Activated T-helper 1 cell treated with anti-CD3 and anti-CD28 coated beads, Interleukin-2, amount 50 U/mL, for 16 hours (primary cell): Measurements from ENCODE around the gene MAP7D1.
"Not testable (repeated sequence)": the region's sequence is repeated elsewhere in the genome, so short reads cannot be mapped to it uniquely, and the experiment has no call there.

ENCODE experiments used
- DNase-seq, 2 donors: peaks; one replicate each; pipeline ENCODE4 v3.0.0-alpha.2; 2020; ENCODE audit warnings: low read depth in 1 of 2, low spot score in 1 of 2

The MAP7D1 gene

DNA sequence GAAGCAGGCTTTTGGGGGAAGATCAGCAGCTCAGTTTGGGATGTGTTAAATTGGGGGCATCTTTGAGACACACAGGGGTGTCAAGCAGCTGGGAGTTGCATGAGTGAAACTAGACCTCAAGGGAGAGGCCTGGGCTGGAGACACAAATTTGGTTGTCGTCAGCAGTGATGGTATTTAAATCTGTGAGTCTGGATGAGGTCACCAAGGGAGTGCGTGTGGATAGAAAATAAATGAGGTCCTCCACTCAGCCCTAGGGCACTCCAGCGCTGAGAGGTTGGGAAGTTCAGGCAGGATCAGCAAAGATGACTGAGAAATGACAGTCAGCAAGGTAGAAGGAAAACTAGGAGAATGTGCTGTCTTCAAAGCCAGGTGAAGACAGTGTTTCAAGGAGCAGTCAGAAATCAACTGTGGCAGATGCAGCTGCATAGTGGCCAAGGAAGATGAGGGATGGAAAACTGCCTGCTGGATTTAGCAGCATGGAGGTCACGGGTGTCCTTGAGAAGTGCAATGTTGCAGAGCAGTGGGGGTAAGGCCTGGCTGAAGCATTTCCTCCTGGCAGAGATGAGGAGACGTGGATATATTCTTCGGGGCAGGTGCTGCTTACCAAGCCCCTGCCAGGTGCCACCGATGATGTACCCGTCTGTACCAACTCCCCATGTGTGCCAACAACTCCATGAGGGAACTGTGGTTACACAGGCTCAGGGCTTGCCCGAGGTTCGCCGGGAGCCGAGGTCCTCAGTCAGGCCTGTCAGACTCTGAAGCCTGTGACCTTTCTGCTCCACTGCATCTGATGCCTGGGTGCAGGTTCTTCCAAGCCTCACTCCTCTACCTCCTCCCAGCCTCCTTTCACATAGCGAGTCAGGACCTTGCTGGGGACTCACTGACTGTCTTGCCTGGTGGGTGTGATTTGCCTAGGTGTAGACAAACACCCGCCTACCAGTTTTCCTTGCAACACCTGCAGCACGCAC, 11.3 kb downstream of the MAP7D1 start:
- DNase-seq: no peak

- DNase-seq: no peak
Measured at GRCh38 chr1:36168514-36168913, 12.6 kb downstream of the MAP7D1 start.

- DNase-seq: no peak
Measured at GRCh38 chr1:36170643-36171412, 14.9 kb downstream of the MAP7D1 start.

DNA sequence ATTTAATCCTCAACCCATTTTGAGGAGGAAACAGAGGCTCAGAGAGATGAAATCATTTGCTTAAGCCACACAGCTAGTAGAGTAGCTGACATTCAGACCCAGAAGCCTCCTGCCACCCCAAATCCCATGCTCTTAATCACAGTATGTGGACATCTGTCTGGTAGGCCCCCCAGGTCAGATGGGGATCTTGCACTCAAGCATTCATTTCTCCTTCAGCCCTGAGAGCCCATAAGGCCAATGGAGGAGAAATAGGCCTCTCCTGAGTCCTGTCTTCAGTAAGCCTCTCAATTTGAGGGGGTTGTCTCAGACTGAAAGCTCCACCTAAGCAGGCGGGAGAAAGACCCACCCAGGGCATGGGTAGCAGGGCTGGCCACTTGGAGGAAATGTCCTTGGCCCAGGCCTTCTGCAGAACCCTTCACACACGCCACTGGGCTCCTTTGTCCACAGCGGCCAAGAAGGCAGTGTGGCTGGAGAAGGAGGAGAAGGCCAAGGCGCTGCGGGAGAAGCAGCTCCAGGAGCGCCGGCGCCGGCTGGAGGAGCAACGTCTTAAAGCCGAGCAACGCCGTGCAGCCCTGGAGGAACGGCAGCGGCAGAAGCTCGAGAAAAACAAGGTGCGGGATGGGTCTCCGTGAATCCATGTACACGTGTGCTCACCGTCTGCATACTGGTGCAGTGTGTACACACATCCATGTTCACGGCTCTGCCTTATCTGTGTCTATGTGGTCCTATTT, 16.2 kb downstream of the MAP7D1 start:
- no peak for DNase-seq

DNA sequence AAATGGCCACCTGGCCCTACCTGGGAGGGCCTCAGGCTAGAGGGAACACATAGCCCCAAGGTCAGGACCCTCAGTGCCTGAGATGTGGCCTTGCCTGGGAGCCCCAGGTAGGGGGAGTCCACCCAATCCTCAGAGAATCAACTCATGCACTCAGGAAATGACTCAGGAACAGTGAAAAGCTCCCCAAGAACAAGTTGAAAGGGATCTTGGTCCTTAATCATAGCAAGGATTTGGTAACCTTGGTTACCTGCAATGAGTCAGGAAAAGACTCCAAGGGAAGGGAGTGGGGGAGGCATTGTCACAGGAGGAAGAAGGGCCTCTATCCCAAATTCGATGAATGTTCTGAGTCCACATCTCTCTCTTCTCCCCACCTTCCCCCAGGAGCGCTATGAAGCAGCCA, 17.0 kb downstream of the MAP7D1 start:
- no peak for DNase-seq

DNA sequence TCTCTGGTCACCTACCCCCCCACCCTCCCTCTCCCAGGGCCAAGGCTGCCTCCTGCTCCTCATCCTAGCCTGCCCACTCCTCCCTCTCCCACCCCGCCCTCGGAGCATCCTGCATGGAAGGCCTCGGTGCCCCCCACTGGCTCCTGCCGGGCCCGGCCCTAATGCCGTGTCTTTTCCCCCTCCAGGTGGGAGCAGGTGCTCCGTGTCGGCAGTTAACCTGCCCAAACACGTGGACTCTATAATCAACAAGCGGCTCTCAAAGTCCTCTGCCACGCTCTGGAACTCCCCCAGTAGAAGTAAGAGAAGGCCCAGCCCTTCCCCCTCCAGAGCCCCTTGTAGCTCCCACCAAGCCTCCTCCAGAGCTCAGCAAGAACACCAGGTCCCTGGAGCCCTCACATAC, 18.8 kb downstream of the MAP7D1 start:
- no peak for DNase-seq

GRCh38 chr1:36175137-36176095, 19.5 kb downstream of the MAP7D1 start:
- no peak for DNase-seq

DNA sequence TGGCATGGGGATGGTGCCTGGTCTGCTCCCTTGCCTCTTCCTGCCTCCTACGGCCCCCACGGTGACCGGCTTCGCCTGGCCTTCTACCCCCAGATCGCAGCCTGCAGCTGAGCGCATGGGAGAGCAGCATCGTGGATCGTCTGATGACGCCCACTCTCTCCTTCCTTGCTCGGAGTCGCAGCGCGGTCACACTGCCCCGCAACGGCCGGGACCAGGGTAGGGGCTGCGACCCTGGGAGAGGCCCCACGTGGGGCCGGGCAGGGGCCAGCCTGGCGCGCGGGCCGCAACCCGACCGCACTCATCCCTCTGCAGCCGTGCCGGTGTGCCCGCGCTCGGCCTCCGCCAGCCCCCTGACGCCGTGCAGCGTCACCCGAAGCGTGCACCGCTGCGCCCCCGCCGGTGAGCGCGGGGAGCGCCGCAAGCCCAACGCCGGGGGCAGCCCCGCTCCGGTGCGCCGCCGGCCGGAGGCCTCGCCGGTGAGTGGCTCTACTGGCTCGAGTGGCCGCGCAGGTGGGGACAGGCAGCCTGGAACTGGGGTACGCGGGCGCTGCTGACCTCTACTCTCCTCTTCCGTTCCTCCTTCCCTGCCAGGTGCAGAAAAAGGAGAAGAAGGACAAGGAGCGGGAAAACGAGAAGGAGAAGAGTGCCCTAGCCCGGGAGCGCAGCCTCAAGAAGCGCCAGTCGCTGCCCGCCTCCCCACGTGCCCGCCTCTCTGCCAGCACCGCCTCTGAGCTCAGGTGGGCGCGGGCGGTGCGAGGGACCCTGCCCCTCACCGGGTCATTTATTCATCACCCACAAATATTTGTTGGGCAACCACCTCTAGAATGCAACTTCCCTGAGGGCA, 20.4 kb downstream of the MAP7D1 start:
- DNase-seq: no peak

DNA sequence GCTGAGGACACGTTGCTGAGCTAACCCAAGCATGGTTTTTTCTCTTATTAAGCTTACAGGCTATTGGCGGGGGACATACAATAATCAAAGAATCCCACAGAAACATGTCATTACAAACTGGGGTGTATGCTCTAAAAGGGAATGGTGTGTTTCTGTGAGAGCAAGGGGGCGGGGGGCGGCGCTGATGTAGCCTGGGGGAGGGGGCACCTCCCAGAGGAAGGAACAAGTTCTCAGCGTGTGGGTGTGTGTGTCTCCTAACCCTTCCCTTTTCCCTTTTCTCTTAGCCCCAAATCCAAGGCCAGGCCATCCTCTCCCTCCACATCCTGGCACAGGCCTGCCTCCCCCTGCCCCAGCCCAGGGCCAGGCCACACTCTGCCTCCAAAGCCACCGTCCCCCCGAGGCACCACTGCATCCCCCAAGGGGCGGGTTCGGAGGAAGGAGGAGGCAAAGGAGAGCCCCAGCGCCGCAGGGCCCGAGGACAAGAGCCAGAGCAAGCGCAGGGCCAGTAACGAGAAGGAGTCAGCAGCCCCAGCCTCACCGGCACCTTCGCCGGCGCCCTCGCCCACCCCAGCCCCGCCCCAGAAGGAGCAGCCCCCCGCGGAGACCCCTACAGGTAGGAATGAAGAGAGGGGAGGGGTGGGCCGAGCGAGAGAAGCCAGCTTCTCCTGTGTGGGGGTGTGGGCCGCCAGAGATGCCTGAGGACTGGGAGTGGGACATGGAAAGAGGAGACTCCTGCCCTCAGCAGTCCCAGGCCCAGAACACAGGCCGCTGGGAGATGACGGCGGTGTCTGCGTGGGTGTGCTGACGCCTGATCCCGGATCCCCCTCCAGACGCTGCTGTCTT, 21.9 kb downstream of the MAP7D1 start:
- DNase-seq: no peak

DNA sequence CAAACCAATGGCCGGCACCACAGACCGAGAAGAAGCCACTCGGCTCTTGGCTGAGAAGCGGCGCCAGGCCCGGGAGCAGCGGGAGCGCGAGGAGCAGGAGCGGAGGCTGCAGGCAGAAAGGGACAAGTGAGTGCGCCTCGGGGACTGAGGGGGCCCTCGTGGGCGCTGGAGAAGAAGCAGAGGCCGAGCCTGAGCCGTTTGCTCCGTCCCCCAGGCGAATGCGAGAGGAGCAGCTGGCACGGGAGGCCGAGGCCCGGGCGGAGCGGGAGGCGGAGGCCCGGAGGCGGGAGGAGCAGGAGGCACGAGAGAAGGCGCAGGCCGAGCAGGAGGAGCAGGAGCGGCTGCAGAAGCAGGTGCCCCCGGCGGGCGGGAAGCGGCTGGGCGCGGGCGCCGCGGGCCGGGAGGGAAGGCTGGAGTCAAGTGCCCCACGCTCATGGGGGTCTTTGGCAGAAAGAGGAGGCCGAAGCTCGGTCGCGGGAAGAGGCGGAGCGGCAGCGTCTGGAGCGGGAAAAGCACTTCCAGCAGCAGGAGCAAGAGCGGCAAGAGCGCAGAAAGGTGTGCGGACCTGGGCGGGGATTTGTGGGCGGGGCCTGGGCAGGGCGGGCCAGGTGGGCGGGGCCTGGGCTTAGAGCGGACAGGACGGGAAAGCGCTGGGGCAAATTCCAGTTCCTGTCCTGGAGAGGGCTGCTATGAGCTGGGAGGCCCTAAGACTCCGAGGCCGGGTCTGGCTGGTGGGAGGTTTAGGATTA, 22.7 kb downstream of the MAP7D1 start:
- DNase-seq: no peak

GRCh38 chr1:36179220-36179600, 23.2 kb downstream of the MAP7D1 start:
- no peak for DNase-seq

DNA sequence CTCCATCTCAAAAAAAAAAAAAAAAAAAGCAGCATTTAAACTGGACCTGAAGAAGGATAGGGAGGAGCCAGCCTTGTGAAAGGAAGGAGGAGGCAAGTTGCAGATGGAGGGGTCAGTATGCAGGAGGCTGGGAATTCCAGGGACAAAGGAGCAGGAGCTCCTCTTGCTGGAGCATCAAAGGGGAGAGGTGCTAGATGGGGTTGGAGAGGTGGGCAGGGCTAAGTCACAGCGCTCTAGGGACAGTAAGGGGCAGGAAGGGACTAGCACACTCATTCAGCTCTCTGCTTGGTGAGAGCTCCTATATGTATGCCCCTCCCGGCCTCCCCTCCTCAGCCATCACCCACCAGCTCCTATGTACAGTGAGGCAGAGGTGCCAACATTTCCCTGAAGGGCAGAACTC, 26.8 kb downstream of the MAP7D1 start:
- no peak for DNase-seq

GRCh38 chr1:36183309-36183856, 27.4 kb downstream of the MAP7D1 start:
- no peak for DNase-seq

- DNase-seq: peak; percentile 57 to 62
Measured at GRCh38 chr1:36187800-36188593, 32.0 kb downstream of the MAP7D1 start.

- not testable (repeated sequence) for DNase-seq
Measured at GRCh38 chr1:36196805-36197204, 40.8 kb downstream of the MAP7D1 start.

DNA sequence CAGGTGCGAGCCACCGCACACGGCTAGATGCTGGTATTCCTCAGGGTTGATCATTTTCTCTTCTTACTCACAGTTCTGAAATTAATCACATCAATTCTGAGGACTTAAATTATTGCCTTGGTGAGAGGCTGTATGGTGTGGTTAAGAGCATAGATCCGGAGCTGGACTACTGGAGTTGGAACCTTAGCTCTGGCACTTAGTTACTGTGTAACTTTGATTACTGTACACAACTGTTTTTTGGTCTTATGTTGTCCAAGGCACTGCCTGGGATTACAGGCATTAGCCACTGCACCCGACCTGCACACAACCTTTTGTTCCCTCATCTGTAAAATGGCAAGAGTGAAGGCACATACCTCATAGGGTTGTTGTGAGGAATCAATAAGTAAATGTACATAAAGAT, 42.7 kb downstream of the MAP7D1 start:
- no peak for DNase-seq
